H9 (cell line): Measurements from ENCODE around the gene MIAT. TPM values are rescaled to one million over a fixed set of nuclear protein-coding genes. Genes with fewer than 3 reads are reported as not detected.

Experiments
- DNase-seq: peaks from one replicate; pipeline ENCODE4 v3.0.0-alpha.2; 2017
- H2AFZ ChIP-seq: one replicate; pipeline ENCODE4 v1.6.1; 2013; ENCODE audit warnings: mild to moderate bottlenecking, low read length, control low read depth, moderate library complexity
- H2AK5ac ChIP-seq: 2 replicates; pipeline ENCODE4 v1.6.1; 2013; ENCODE audit warnings: low read length, control low read depth, mixed read lengths; ENCODE audit not compliant: insufficient read length
- H2BK120ac ChIP-seq: one replicate; pipeline ENCODE4 v1.6.1; 2013; ENCODE audit warnings: low read depth, mild to moderate bottlenecking, low read length, control low read depth, inconsistent platforms; ENCODE audit not compliant: poor library complexity, severe bottlenecking
- H2BK12ac ChIP-seq: 2 replicates; pipeline ENCODE4 v1.6.1; 2013; ENCODE audit warnings: low read length, control low read depth, mixed read lengths, low read depth; ENCODE audit not compliant: insufficient read length
- H2BK15ac ChIP-seq: 2 replicates; pipeline ENCODE4 v1.6.1; 2013; ENCODE audit warnings: low read depth, low read length, control low read depth
- H2BK20ac ChIP-seq: one replicate; pipeline ENCODE4 v1.6.1; 2013; ENCODE audit warnings: low read depth, mild to moderate bottlenecking, low read length, control low read depth, inconsistent platforms; ENCODE audit not compliant: poor library complexity, severe bottlenecking
- H2BK5ac ChIP-seq: 2 replicates; pipeline ENCODE4 v1.6.1; 2013; ENCODE audit warnings: low read length, control low read depth, mixed read lengths; ENCODE audit not compliant: insufficient read length
- H3K14ac ChIP-seq: 2 replicates; pipeline ENCODE4 v1.6.1; 2013; ENCODE audit warnings: low read length, control low read depth; ENCODE audit not compliant: insufficient read depth
- H3K18ac ChIP-seq: 2 replicates; pipeline ENCODE4 v1.6.1; 2013; ENCODE audit warnings: low read depth, mild to moderate bottlenecking, mixed read lengths, low read length, control low read depth; ENCODE audit not compliant: insufficient read length
- H3K23ac ChIP-seq: 2 replicates; pipeline ENCODE4 v1.6.1; 2013; ENCODE audit warnings: low read length, control low read depth, mixed read lengths, low read depth; ENCODE audit not compliant: insufficient read length
- H3K23me2 ChIP-seq: 2 replicates; pipeline ENCODE4 v1.6.1; 2013; ENCODE audit warnings: low read depth, mild to moderate bottlenecking, mixed read lengths, low read length, control low read depth; ENCODE audit not compliant: insufficient read length, poor library complexity, severe bottlenecking
- H3K27ac ChIP-seq: 2 replicates; pipeline ENCODE4 v1.5.1; 2013; ENCODE audit warnings: low read length, control low read depth, mixed read lengths, low read depth; ENCODE audit not compliant: insufficient read length
- H3K27me3 ChIP-seq: 2 replicates; pipeline ENCODE4 v1.6.1; 2013; ENCODE audit warnings: low read length, control low read depth, inconsistent platforms; ENCODE audit not compliant: insufficient read depth
- H3K4ac ChIP-seq: 2 replicates; pipeline ENCODE4 v1.6.1; 2013; ENCODE audit warnings: low read depth, mild to moderate bottlenecking, control low read depth, inconsistent platforms, low read length, moderate library complexity
- H3K4me1 ChIP-seq: 2 replicates; pipeline ENCODE4 v1.6.1; 2013; ENCODE audit warnings: low read length, control low read depth, inconsistent platforms; ENCODE audit not compliant: insufficient read depth
- H3K4me2 ChIP-seq: 2 replicates; pipeline ENCODE4 v1.6.1; 2013; ENCODE audit warnings: low read length, control low read depth, mixed read lengths; ENCODE audit not compliant: insufficient read length, insufficient read depth
- H3K56ac ChIP-seq: 2 replicates; pipeline ENCODE4 v1.6.1; 2013; ENCODE audit warnings: low read depth, mild to moderate bottlenecking, mixed read lengths, low read length, control low read depth; ENCODE audit not compliant: insufficient read length
- H3K79me1 ChIP-seq: 2 replicates; pipeline ENCODE4 v1.6.1; 2013; ENCODE audit warnings: low read depth, mild to moderate bottlenecking, moderate library complexity, low read length, control low read depth, inconsistent platforms; ENCODE audit not compliant: insufficient read depth, poor library complexity, severe bottlenecking
- H3K79me2 ChIP-seq: 2 replicates; pipeline ENCODE4 v1.6.1; 2013; ENCODE audit warnings: low read length, control low read depth, inconsistent platforms; ENCODE audit not compliant: insufficient read depth
- H3K9ac ChIP-seq: 2 replicates; pipeline ENCODE4 v1.6.1; 2013; ENCODE audit warnings: low read length, control low read depth, mixed read lengths; ENCODE audit not compliant: insufficient read length; ENCODE audit errors: extremely low read depth
- H3K9me3 ChIP-seq: one replicate; pipeline ENCODE4 v1.6.1; 2013; ENCODE audit warnings: low read depth, low read length, inconsistent platforms; ENCODE audit not compliant: control insufficient read depth
- H3T11ph ChIP-seq: one replicate; pipeline ENCODE4 v1.6.1; 2013; ENCODE audit warnings: mild to moderate bottlenecking, low read length, control low read depth, inconsistent platforms
- H4K20me1 ChIP-seq: one replicate; pipeline ENCODE4 v1.6.1; 2013; ENCODE audit not compliant: control insufficient read depth, insufficient read length, insufficient read depth
- H4K5ac ChIP-seq: 2 replicates; pipeline ENCODE4 v1.6.1; 2013; ENCODE audit warnings: low read depth, mild to moderate bottlenecking, mixed read lengths, low read length, control low read depth; ENCODE audit not compliant: insufficient read length
- H4K8ac ChIP-seq: replicated peaks from 2 replicates; pipeline ENCODE4 v1.6.1; 2013; ENCODE audit warnings: low read length, control low read depth, mixed read lengths, low read depth; ENCODE audit not compliant: insufficient read length
- H4K91ac ChIP-seq: 2 replicates; pipeline ENCODE4 v1.6.1; 2013; ENCODE audit warnings: low read depth, mild to moderate bottlenecking, moderate library complexity, mixed read lengths, low read length, control low read depth; ENCODE audit not compliant: insufficient read length
- H3K27ac Mint-ChIP-seq, 3 experiments: 2 replicates in 2 of 3; 3 replicates in 1 of 3; pipeline ENCODE4 v1.8.0; 2020 to 2021; ENCODE audit warnings: mixed read lengths in 3 of 3, mild to moderate bottlenecking in 1 of 3, moderate library complexity in 1 of 3
- H3K27me3 Mint-ChIP-seq: 2 replicates; pipeline ENCODE4 v1.8.0; 2021; ENCODE audit warnings: low read depth, mild to moderate bottlenecking, moderate library complexity, mixed read lengths
- H3K36me3 Mint-ChIP-seq, 3 experiments: 2 replicates in 2 of 3; 3 replicates in 1 of 3; pipeline ENCODE4 v1.8.0; 2020 to 2021; ENCODE audit warnings: low read depth in 3 of 3, mixed read lengths in 3 of 3; ENCODE audit not compliant: insufficient read depth in 1 of 3
- H3K4me1 Mint-ChIP-seq, 2 experiments: 2 replicates each; pipeline ENCODE4 v1.8.0; 2020; ENCODE audit warnings: mixed read lengths in 2 of 2
- H3K4me3 Mint-ChIP-seq, 2 experiments: 2 replicates in 1 of 2; 3 replicates in 1 of 2; pipeline ENCODE4 v1.8.0; 2020 to 2021; ENCODE audit warnings: mild to moderate bottlenecking in 2 of 2, mixed read lengths in 2 of 2, moderate library complexity in 1 of 2
- H3K9me3 Mint-ChIP-seq, 2 experiments: 2 replicates in 1 of 2; 3 replicates in 1 of 2; pipeline ENCODE4 v1.8.0; 2020; ENCODE audit warnings: mild to moderate bottlenecking in 2 of 2, mixed read lengths in 2 of 2, moderate library complexity in 1 of 2
- CTCF ChIP-seq: fragments of 200-600 bp; sonication (generic); conservative IDR thresholded peaks from 3 replicates; pipeline ENCODE4 v1.8.0; 2021; ENCODE audit warnings: antibody characterized with exemption, mild to moderate bottlenecking
- WGBS: extraction: QIAGEN DNeasy Blood & Tissue Kit; methylation state at CpG from one replicate; pipeline ENCODE4 v1.1.7; 2013; ENCODE audit warnings: missing lambda C conversion rate, low lambda C conversion rate, mixed read lengths; ENCODE audit not compliant: insufficient read length; ENCODE audit errors: extremely low coverage; 5-methylcytosine and 5-hydroxymethylcytosine counted together
- total RNA-seq: library from RNA; stranded (reverse); gene quantifications from 2 replicates; pipeline ENCODE4 v1.2.1, GENCODE V29; 2021

MIAT gene
- total RNA-seq, 1 experiment from 2014 or later: 85.6 TPM

DNA sequence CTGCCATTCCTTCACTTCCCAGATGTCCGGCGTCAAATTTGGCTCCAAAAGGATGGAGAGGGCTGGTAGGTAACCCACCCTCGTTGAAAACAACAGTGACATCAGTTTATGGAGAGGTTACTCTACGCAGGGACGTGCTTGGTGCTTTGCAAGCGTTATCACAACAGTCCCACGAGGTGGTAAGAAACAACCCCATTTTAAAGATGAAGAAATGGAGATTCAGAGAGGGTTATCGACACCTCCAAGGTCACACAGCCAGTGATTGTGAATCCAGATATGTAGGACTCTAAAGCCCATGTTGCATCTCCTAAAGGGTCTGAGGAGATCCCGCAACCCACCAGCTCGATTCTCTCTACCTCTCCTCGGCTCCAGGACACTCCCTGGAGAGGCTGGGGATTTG lies 773 bp downstream of the MIAT start:
- H2BK120ac ChIP-seq: no peak overlapping the region
- no CpG with 5 or more reads among the region's 11 CpGs for WGBS
- H3K23ac ChIP-seq: no peak overlapping the region
- H2BK12ac ChIP-seq: no peak overlapping the region
- no peaks in the 10 kb centered on the region for H4K20me1 ChIP-seq
- no peak overlapping the region for H2BK20ac ChIP-seq
- no peaks in the 10 kb centered on the region; the same call in 1 of the 2 replicates for H3K79me2 ChIP-seq
- H3K23me2 ChIP-seq: peaks cover 16% of the 10 kb centered on the region
- H3K9me3 ChIP-seq: no peaks in the 10 kb centered on the region
- H3K27ac Mint-ChIP-seq: peak overlapping the region; percentile 85 to 97 (median 93); a peak in 6 of 7 replicates
- peak overlapping the region; percentile 81 to 99 for H3K4me3 Mint-ChIP-seq
- no peaks in the 10 kb centered on the region for H3K27me3 ChIP-seq
- H3K4me1 ChIP-seq: no peaks in the 10 kb centered on the region; the same call in 1 of the 2 replicates
- TF ChIP-seq CTCF: no peak
- H2AFZ ChIP-seq: no peak overlapping the region
- DNase-seq: no peak
- H3K56ac ChIP-seq: no peak overlapping the region
- H3K9ac ChIP-seq: peak overlapping the region; percentile 20
- H2BK15ac ChIP-seq: no peak overlapping the region
- H3K27ac ChIP-seq: no peak overlapping the region
- H3T11ph ChIP-seq: no peak overlapping the region
- peak overlapping the region; percentile 3 for H3K18ac ChIP-seq
- H3K79me1 ChIP-seq: no peaks in the 10 kb centered on the region
- H4K91ac ChIP-seq: no peak overlapping the region
- H3K9me3 Mint-ChIP-seq: no peaks in the 10 kb centered on the region; a peak in 1 of 5 replicates
- no peak overlapping the region for H4K8ac ChIP-seq
- H2BK5ac ChIP-seq: no peak overlapping the region
- H2AK5ac ChIP-seq: no peak overlapping the region
- H3K27me3 Mint-ChIP-seq: peaks cover 22% of the 10 kb centered on the region
- H3K36me3 Mint-ChIP-seq: peaks cover 6 to 25% (median 13%) of the 10 kb centered on the region in 3 experiments; a peak in 6 of 7 replicates
- peak overlapping the region; percentile 75 for H3K4me2 ChIP-seq
- H3K4me1 Mint-ChIP-seq: peaks cover 40 to 50% of the 10 kb centered on the region in 2 experiments
- H3K14ac ChIP-seq: peak overlapping the region; percentile 19; the same call in 1 of the 2 replicates
- H3K4ac ChIP-seq: no peak overlapping the region
- no peak overlapping the region for H4K5ac ChIP-seq
